Endodermal cell (in vitro differentiated cells): Measurements from ENCODE around the gene G6PD. TPM values are rescaled to one million over a fixed set of nuclear protein-coding genes. Genes with fewer than 3 reads are reported as not detected.

Experiments used
- DNase-seq: peaks from one replicate; pipeline ENCODE4 v3.0.0-alpha.2; 2017
- H3K27ac ChIP-seq: 2 replicates; pipeline ENCODE4 v1.5.1; 2013; ENCODE audit warnings: mild to moderate bottlenecking, low read depth, low read length, moderate library complexity
- H3K27me3 ChIP-seq: 2 replicates; pipeline ENCODE4 v1.6.1; 2013; ENCODE audit warnings: mild to moderate bottlenecking, low read length, moderate library complexity; ENCODE audit not compliant: insufficient read depth, control insufficient read depth, poor library complexity, severe bottlenecking
- H3K36me3 ChIP-seq: 2 replicates; pipeline ENCODE4 v1.7.0; 2013; ENCODE audit warnings: mild to moderate bottlenecking, low read length, moderate library complexity; ENCODE audit not compliant: control insufficient read depth, insufficient read depth
- H3K4me1 ChIP-seq: one replicate; pipeline ENCODE4 v1.7.0; 2013; ENCODE audit warnings: low read length; ENCODE audit not compliant: control insufficient read depth, insufficient read depth
- H3K4me3 ChIP-seq: 2 replicates; pipeline ENCODE4 v1.5.1; 2013; ENCODE audit warnings: mild to moderate bottlenecking, low read length, moderate library complexity
- H3K9ac ChIP-seq: 2 replicates; pipeline ENCODE4 v1.6.1; 2013; ENCODE audit warnings: mild to moderate bottlenecking, low read length, moderate library complexity; ENCODE audit not compliant: poor library complexity, severe bottlenecking; ENCODE audit errors: extremely low read depth
- H3K9me3 ChIP-seq: 2 replicates; pipeline ENCODE4 v1.6.1; 2013; ENCODE audit warnings: mild to moderate bottlenecking, low read length, moderate library complexity; ENCODE audit not compliant: control insufficient read depth
- H3K27ac Mint-ChIP-seq: 2 replicates; pipeline ENCODE4 v1.8.0; 2020; ENCODE audit warnings: mixed read lengths
- H3K27me3 Mint-ChIP-seq: 2 replicates; pipeline ENCODE4 v1.8.0; 2021; ENCODE audit warnings: mild to moderate bottlenecking, mixed read lengths; ENCODE audit not compliant: insufficient read depth
- H3K36me3 Mint-ChIP-seq: 2 replicates; pipeline ENCODE4 v1.8.0; 2020; ENCODE audit warnings: low read depth, mixed read lengths
- H3K4me1 Mint-ChIP-seq: 2 replicates; pipeline ENCODE4 v1.8.0; 2020; ENCODE audit warnings: mixed read lengths
- H3K4me3 Mint-ChIP-seq: 2 replicates; pipeline ENCODE4 v1.8.0; 2020; ENCODE audit warnings: mild to moderate bottlenecking, moderate library complexity, mixed read lengths
- H3K9me3 Mint-ChIP-seq: 2 replicates; pipeline ENCODE4 v1.8.0; 2020; ENCODE audit warnings: mild to moderate bottlenecking, mixed read lengths
- WGBS, 2 experiments: methylation state at CpG; one replicate each; pipeline versions ENCODE4 v1.1.5 to v1.1.7; 2013; ENCODE audit warnings: missing lambda C conversion rate in 2 of 2, mixed read lengths in 1 of 2; ENCODE audit not compliant: insufficient coverage in 1 of 2, insufficient read length in 1 of 2; 5-methylcytosine and 5-hydroxymethylcytosine counted together
- total RNA-seq, 2 donors: library from RNA; stranded (reverse); fragmentation: NEBNext Ultra II Directional in 1 of 2; extraction: Animal tissue kit (Norgen Biotek cat#: 25700) in 1 of 2; gene quantifications; 2 replicates in 1 of 2; 3 replicates in 1 of 2; pipeline ENCODE4 v1.2.1, GENCODE V29; 2021
- TF ChIP-seq, protein P1 (sequence below): fragments of 200-600 bp; sonication (generic); conservative IDR thresholded peaks from 2 replicates; pipeline ENCODE4 v1.5.0; 2021; ENCODE audit warnings: antibody characterized with exemption, mild to moderate bottlenecking

G6PD gene
- total RNA-seq, 2 donors from 2014 or later, result 71.7 to 81.4 TPM

DNA sequence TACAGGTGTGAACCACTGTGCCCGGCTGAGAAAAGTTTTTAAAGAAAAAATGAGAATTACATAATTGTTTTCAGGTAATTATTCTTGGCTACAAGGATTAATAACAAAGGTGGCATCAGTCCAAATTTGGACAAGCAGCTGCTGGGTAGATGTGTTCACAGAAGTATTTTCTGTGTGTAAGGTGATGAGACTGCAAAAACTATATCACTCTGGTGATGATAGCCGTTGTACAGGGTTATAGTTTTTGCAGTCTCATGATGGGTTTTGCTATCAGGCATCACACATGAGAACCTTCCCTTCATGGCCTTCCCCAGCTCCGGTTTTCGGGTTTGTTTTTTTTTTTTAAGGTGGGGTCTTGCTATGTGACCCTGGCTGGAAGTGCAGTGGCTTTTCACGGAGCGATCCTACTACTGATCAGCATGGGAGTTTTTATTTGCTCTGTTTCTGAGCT is 51.1 kb downstream of the G6PD start:
- Histone ChIP-seq H3K27ac (no peak overlapping the region), H3K9ac (no peak overlapping the region), H3K36me3 (no peaks in the 10 kb centered on the region), H3K9me3 (no peaks in the 10 kb centered on the region), H3K4me1 (no peaks in the 10 kb centered on the region), H3K27me3 (no peaks in the 10 kb centered on the region), H3K4me3 (no peak overlapping the region)
- H3K27ac Mint-ChIP-seq, result no peak overlapping the region
- 83 to 93% methylated on average over 1 to 5 of the region's 6 CpGs for WGBS, 2 experiments
- no peaks in the 10 kb centered on the region for H3K36me3 Mint-ChIP-seq
- H3K27me3 Mint-ChIP-seq, result peaks cover 1% of the 10 kb centered on the region
- TF ChIP-seq, protein P1, sequence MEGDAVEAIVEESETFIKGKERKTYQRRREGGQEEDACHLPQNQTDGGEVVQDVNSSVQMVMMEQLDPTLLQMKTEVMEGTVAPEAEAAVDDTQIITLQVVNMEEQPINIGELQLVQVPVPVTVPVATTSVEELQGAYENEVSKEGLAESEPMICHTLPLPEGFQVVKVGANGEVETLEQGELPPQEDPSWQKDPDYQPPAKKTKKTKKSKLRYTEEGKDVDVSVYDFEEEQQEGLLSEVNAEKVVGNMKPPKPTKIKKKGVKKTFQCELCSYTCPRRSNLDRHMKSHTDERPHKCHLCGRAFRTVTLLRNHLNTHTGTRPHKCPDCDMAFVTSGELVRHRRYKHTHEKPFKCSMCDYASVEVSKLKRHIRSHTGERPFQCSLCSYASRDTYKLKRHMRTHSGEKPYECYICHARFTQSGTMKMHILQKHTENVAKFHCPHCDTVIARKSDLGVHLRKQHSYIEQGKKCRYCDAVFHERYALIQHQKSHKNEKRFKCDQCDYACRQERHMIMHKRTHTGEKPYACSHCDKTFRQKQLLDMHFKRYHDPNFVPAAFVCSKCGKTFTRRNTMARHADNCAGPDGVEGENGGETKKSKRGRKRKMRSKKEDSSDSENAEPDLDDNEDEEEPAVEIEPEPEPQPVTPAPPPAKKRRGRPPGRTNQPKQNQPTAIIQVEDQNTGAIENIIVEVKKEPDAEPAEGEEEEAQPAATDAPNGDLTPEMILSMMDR, result no peak
- DNase-seq, result no peak
- H3K4me3 Mint-ChIP-seq, result no peak overlapping the region
- peaks cover 59% of the 10 kb centered on the region for H3K9me3 Mint-ChIP-seq
- H3K4me1 Mint-ChIP-seq, result no peaks in the 10 kb centered on the region

DNA sequence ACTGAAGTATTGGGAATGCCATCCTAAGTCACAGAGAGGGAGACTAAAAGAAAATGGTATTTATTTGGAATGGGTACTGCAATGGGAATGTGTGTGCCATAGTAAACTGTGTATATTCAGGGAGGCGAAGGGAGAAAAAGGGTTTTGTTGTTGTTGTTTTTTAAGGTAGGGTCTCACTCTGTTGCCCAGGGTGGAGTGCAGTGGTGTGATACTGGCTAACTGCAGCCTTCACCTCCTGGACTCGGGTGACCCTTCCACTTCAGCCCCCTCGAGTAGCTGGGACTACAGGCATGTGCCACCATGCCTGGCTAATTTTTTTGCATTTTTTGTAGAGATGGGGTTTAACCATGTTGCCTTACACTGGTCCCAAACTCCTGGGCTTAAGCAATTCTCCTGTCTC is 51.9 kb downstream of the G6PD start:
- H3K4me3 Mint-ChIP-seq, result no peak overlapping the region

DNA sequence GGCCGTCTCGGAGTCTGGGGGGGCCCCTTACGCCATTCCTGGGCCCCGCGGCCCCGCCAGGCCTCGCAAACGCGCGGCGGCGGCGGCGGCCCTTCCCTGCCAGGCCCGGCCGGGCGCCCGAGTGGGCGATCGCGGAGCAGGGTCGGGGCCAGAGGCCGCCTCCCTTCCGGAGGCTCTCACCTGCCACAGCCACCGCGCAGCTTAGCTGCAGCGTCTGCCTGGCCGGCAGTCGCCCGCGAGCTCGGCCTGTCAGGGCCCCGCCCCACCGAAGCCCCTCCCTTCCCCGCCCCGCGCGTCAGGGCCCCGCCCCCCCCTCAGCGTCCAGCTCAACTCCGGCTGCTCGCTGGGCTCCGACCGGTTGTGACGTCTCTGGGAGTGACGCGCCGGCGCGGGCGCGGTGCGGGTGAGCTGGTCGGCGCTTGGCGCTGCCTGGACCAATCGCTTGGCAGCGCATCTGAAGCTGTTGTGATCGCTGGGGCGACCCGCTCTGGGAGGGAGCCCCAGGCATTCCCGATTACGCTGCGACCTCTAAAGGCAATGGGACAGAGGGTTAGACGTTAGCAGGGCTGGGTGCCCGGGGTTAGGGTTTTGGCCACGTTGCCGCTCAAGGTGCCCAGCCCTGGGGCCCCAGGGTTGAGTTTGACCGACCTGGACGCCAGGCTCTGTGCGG is 56.1 kb downstream of the G6PD start, which contains the start of gene SLC10A3:
Gene SLC10A3 (minus strand): TSS at position 216 of the 670 bp plus-strand sequence. CDS start 1,689 bp downstream, outside the sequence.
- Histone ChIP-seq H3K27ac (peak within 1 kb of the TSS; percentile 77), H3K4me3 (peak within 1 kb of the TSS; percentile 76), H3K27me3 (no peaks in the 10 kb centered on the region), H3K9me3 (no peaks in the 10 kb centered on the region), H3K4me1 (no peaks in the 10 kb centered on the region), H3K9ac (peak within 1 kb of the TSS; percentile 63), H3K36me3 (no peaks in the 10 kb centered on the region)
- Mint-ChIP-seq H3K4me1 (no peaks in the 10 kb centered on the region), H3K4me3 (peak within 1 kb of the TSS; percentile 72), H3K36me3 (peaks cover 6% of the 10 kb centered on the region), H3K27ac (peak within 1 kb of the TSS; percentile 95), H3K27me3 (peaks cover 1% of the 10 kb centered on the region), H3K9me3 (peaks cover 62% of the 10 kb centered on the region)
- whole genome bisulfite sequencing, 2 experiments, result 0% methylated on average over 5 to 59 of the region's 71 CpGs
- TF ChIP-seq, protein P1, result no peak
- DNase-seq, result peak; percentile 97

More for the DNA sequence above, 51.9 kb downstream of the G6PD start:
- Mint-ChIP-seq H3K9me3 (peaks cover 57% of the 10 kb centered on the region), H3K36me3 (no peaks in the 10 kb centered on the region), H3K27me3 (peaks cover 1% of the 10 kb centered on the region), H3K4me1 (no peaks in the 10 kb centered on the region), H3K27ac (no peak overlapping the region)
- no peak for DNase-seq
- Histone ChIP-seq H3K27me3 (no peaks in the 10 kb centered on the region), H3K9ac (no peak overlapping the region), H3K4me3 (no peak overlapping the region), H3K36me3 (no peaks in the 10 kb centered on the region), H3K4me1 (no peaks in the 10 kb centered on the region), H3K27ac (no peak overlapping the region), H3K9me3 (no peaks in the 10 kb centered on the region)
- 77% methylated on average over 3 of the region's 3 CpGs; no CpG with 5 or more reads in 1 of the 2 experiments for WGBS, 2 experiments
- TF ChIP-seq, protein P1, result no peak
